Hepatocyte (in vitro differentiated cells): ENCODE measurements around the gene PCDHA1. TPM values are rescaled to one million over a fixed set of nuclear protein-coding genes. Genes with fewer than 3 reads are reported as not detected.
A peak's percentile ranks its signal among the peaks of the same experiment; 100 is the strongest.
"Not testable (repeated sequence)": the region's sequence is repeated elsewhere in the genome, so short reads cannot be mapped to it uniquely, and the experiment has no call there.

ENCODE experiments used
- DNase-seq: peaks from one replicate; pipeline ENCODE4 v3.0.0-alpha.2; 2016; ENCODE audit warnings: low spot score
- H2AFZ ChIP-seq: fragments of 200-600 bp; sonication (generic); 2 replicates; pipeline ENCODE4 v1.6.0; 2016; ENCODE audit warnings: antibody characterized with exemption, mild to moderate bottlenecking
- H3K27ac ChIP-seq: fragments of 200-600 bp; sonication (generic); 2 replicates; pipeline ENCODE4 v1.5.1; 2016; ENCODE audit warnings: mild to moderate bottlenecking
- H3K27me3 ChIP-seq: fragments of 200-600 bp; sonication (generic); 2 replicates; pipeline ENCODE4 v1.6.1; 2016
- H3K36me3 ChIP-seq: fragments of 200-600 bp; sonication (generic); replicated peaks from 2 replicates; pipeline ENCODE4 v1.5.1; 2016; ENCODE audit warnings: low read depth; ENCODE audit not compliant: insufficient read depth
- H3K4me1 ChIP-seq: fragments of 200-600 bp; sonication (generic); 2 replicates; pipeline ENCODE4 v1.5.1; 2016; ENCODE audit warnings: mild to moderate bottlenecking, moderate library complexity; ENCODE audit not compliant: insufficient read depth
- H3K4me2 ChIP-seq: fragments of 200-600 bp; sonication (generic); 2 replicates; pipeline ENCODE4 v1.6.0; 2016
- H3K4me3 ChIP-seq: fragments of 200-600 bp; sonication (generic); 2 replicates; pipeline ENCODE4 v1.5.1; 2016; ENCODE audit warnings: mild to moderate bottlenecking
- H3K79me2 ChIP-seq: fragments of 200-600 bp; sonication (generic); 2 replicates; pipeline ENCODE4 v1.6.0; 2017; ENCODE audit warnings: mild to moderate bottlenecking
- H3K9me2 ChIP-seq: fragments of 200-600 bp; sonication (generic); replicated peaks from 2 replicates; pipeline ENCODE4 v1.6.0; 2017; ENCODE audit warnings: mild to moderate bottlenecking; ENCODE audit not compliant: insufficient read depth
- H3K9me3 ChIP-seq: fragments of 200-600 bp; sonication (generic); 2 replicates; pipeline ENCODE4 v1.5.1; 2016; ENCODE audit warnings: low read depth, mild to moderate bottlenecking
- H4K20me1 ChIP-seq: fragments of 200-600 bp; sonication (generic); 2 replicates; pipeline ENCODE4 v1.6.0; 2016; ENCODE audit warnings: mild to moderate bottlenecking; ENCODE audit not compliant: insufficient read depth, poor library complexity, severe bottlenecking
- CTCF ChIP-seq: fragments of 200-600 bp; sonication (generic); IDR thresholded peaks from 2 replicates; pipeline ENCODE4 v1.5.1; 2016; ENCODE audit warnings: antibody characterized with exemption, mild to moderate bottlenecking; ENCODE audit not compliant: poor library complexity
- EZH2 ChIP-seq: fragments of 200-600 bp; sonication (generic); IDR thresholded peaks from 2 replicates; pipeline ENCODE4 v1.6.1; 2016; ENCODE audit warnings: antibody characterized with exemption, mild to moderate bottlenecking, borderline replicate concordance
- EZH2phosphoT487 ChIP-seq: fragments of 200-600 bp; sonication (generic); IDR thresholded peaks from one replicate; pipeline ENCODE4 v1.6.1; 2018; ENCODE audit warnings: antibody characterized with exemption, mild to moderate bottlenecking, low read depth, moderate library complexity; ENCODE audit not compliant: unreplicated experiment, severe bottlenecking
- WGBS: methylation state at CpG from one replicate; pipeline ENCODE4 v1.1.6; 2016; ENCODE audit warnings: low lambda C conversion rate; ENCODE audit errors: missing lambda C conversion rate; 5-methylcytosine and 5-hydroxymethylcytosine counted together
- polyA plus RNA-seq: library from polyadenylated mRNA; unstranded; fragments of >200 nt; fragmentation: Nextera tagmentation; extraction: Ambion mirVana; gene quantifications from 2 replicates; pipeline ENCODE4 v1.2.1, GENCODE V29; 2016
- total RNA-seq: library from RNA; depleted of rRNA; stranded (reverse); fragments of >200 nt; gene quantifications from 2 replicates; pipeline ENCODE4 v1.2.3, GENCODE V29; 2014

Gene PCDHA1
- total and polyA plus RNA-seq, 2 experiments from 2014 or later, result not detected

DNA sequence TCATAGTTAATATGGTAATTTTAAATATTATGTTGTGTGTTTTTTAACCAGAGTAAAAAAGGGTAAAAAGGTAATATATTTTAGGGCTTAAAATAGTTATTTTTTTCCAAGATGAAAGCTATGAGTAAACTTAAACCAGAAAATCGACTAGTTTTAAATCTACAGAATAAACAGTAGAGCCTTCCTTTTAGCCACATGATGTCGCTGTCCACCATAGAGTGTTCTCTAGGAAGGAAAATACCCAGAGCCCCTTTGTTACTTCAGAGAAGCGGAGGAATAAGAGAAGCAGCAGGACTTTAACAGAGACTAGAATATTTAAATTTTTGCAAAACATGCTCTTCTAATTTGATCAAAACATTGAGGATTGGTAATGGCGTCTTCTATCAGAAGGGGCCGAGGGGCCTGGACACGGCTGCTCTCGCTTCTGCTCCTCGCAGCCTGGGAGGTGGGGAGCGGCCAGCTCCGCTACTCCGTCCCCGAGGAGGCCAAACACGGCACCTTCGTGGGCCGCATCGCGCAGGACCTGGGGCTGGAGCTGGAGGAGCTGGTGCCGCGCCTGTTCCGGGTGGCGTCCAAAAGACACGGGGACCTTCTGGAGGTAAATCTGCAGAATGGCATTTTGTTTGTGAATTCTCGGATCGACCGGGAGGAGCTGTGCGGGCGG, 8.8 kb downstream of the PCDHA1 start, which contains the start of gene PCDHA2:
Gene PCDHA2, plus strand, starts transcription at position 258 of the 664 bp plus-strand sequence.
- Histone ChIP-seq H3K4me3 (peak within 1 kb of the TSS; percentile 34), H3K4me1 (no peaks in the 10 kb centered on the region), H3K36me3 (no peaks in the 10 kb centered on the region), H4K20me1 (no peaks in the 10 kb centered on the region), H3K27ac (peak within 1 kb of the TSS; percentile 14), H3K4me2 (peak within 1 kb of the TSS; percentile 66), H3K9me3 (peaks cover 24% of the 10 kb centered on the region), H2AFZ (peak within 1 kb of the TSS; percentile 57), H3K79me2 (no peaks in the 10 kb centered on the region), H3K9me2 (no peaks in the 10 kb centered on the region), H3K27me3 (no peaks in the 10 kb centered on the region)
- TF ChIP-seq CTCF, result peak; percentile 64
- TF ChIP-seq EZH2, result no peak
- no peak for TF ChIP-seq EZH2phosphoT487
- peak; percentile 65 for DNase-seq
- WGBS, result 9% methylated on average over 27 of the region's 27 CpGs

- Histone ChIP-seq H3K4me1 (no peaks in the 10 kb centered on the region), H3K9me2 (no peaks in the 10 kb centered on the region), H3K27ac (peak overlapping the region; percentile 14), H3K36me3 (no peaks in the 10 kb centered on the region), H3K27me3 (no peaks in the 10 kb centered on the region), H2AFZ (peak overlapping the region; percentile 57), H3K4me2 (peak overlapping the region; percentile 66), H3K79me2 (no peaks in the 10 kb centered on the region), H3K9me3 (peaks cover 24% of the 10 kb centered on the region), H3K4me3 (peak overlapping the region; percentile 34), H4K20me1 (no peaks in the 10 kb centered on the region)
- DNase-seq, result peak; percentile 54
- 24% methylated on average over 15 of the region's 15 CpGs for WGBS
- TF ChIP-seq EZH2 (no peak), CTCF (peak; percentile 52), EZH2phosphoT487 (no peak)
Measured at GRCh38 chr5:140795259-140795641, 9.3 kb downstream of the PCDHA1 start.

GRCh38 chr5:140796072-140796717, 10.3 kb downstream of the PCDHA1 start:
- H3K9me2 ChIP-seq, H3K4me2 ChIP-seq, H3K27ac ChIP-seq, H3K27me3 ChIP-seq, H3K36me3 ChIP-seq, H3K4me1 ChIP-seq, DNase-seq, H2AFZ ChIP-seq, H3K4me3 ChIP-seq, H4K20me1 ChIP-seq, H3K79me2 ChIP-seq: not testable (repeated sequence)
- 99% methylated on average over 65 of the region's 72 CpGs for WGBS
- H3K9me3 ChIP-seq, result peaks cover 32% of the 10 kb centered on the region

DNA sequence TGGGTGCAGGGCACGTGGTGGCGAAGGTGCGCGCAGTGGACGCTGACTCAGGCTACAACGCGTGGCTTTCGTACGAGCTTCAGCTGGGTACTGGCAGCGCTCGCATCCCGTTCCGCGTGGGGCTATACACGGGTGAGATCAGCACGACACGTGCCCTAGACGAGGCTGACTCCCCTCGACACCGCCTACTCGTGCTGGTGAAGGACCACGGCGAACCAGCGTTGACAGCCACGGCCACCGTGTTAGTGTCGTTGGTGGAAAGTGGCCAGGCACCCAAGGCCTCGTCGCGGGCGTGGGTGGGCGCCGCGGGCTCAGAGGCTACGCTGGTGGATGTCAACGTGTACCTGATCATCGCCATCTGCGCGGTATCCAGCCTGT, 10.8 kb downstream of the PCDHA1 start:
- Histone ChIP-seq H3K9me3 (peaks cover 32% of the 10 kb centered on the region), H3K4me3 (no peak overlapping the region), H3K4me2 (no peak overlapping the region), H4K20me1 (no peaks in the 10 kb centered on the region), H3K9me2 (no peaks in the 10 kb centered on the region), H3K36me3 (peaks cover 2% of the 10 kb centered on the region), H3K27ac (no peak overlapping the region), H3K4me1 (no peaks in the 10 kb centered on the region), H3K79me2 (no peaks in the 10 kb centered on the region), H2AFZ (no peak overlapping the region), H3K27me3 (no peaks in the 10 kb centered on the region)
- 100% methylated on average over 26 of the region's 39 CpGs for WGBS
- DNase-seq, result no peak
- TF ChIP-seq CTCF, result no peak
- no peak for TF ChIP-seq EZH2phosphoT487
- no peak for TF ChIP-seq EZH2
